Measurements from ENCODE around the gene CYFIP2.

CYFIP2 gene

DNA sequence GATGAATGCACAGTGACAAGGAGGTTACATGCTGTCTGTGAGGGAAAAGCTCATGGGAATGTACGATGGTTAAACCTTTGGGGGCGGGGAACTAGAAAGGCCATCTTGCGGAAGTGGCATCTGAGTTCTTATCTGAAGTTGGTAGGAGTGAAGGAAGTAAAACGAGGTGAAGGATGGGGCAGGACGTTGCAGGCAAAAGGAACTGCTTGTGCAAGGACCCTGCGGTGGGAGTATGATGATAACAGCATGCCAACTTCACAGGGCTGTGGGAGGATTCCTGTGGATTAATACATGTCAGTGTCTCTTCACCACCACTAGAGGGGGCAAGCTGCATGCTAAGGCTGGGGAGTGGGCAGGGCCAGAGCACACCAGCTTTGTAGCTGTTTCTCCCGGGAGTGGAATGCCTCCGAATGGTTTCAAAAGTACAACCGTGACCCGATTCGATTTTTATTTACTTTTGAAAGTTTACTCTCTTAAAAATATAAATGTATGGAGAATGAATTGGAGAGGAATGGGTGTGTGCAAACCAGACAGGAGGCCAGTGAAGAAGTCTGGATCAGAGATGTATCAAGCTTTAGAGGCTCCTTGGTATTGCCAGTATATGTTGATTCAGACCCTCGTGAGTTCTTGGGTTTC, 62.5 kb downstream of the CYFIP2 start (continued):
- no peak for TF ChIP-seq ZNF639 (tag by site-specific recombination; IDR thresholded peaks at IDR 0.05)
- no peak for TF ChIP-seq GLI2 (tag by site-specific recombination; IDR thresholded peaks at IDR 0.05; ENCODE audit: borderline replicate concordance, low read depth)
- TF ChIP-seq PRDM10 (tag by site-specific recombination; IDR thresholded peaks at IDR 0.05): no peak
- no peak for TF ChIP-seq ZNF670 (tag by site-specific recombination; IDR thresholded peaks at IDR 0.05; ENCODE audit: low read depth)
- no peak for TF ChIP-seq MYNN (tag by site-specific recombination; IDR thresholded peaks at IDR 0.05; ENCODE audit: borderline replicate concordance)
- no peak for TF ChIP-seq ZNF391 (tag by site-specific recombination; IDR thresholded peaks at IDR 0.05; ENCODE audit: borderline replicate concordance, low read depth)
- TF ChIP-seq ZEB2 (tag by site-specific recombination; IDR thresholded peaks at IDR 0.05): no peak
- no peak for TF ChIP-seq ZNF600 (tag by site-specific recombination; IDR thresholded peaks at IDR 0.05)
- TF ChIP-seq ZNF398 (tag by site-specific recombination; IDR thresholded peaks at IDR 0.05): no peak
- TF ChIP-seq ZNF623 (tag by site-specific recombination; IDR thresholded peaks at IDR 0.05): peak; percentile 59
- no peak for TF ChIP-seq ZNF610 (tag by site-specific recombination; IDR thresholded peaks at IDR 0.05; ENCODE audit: borderline replicate concordance)
- no peak for TF ChIP-seq SCRT1 (tag by site-specific recombination; IDR thresholded peaks at IDR 0.05; ENCODE audit: borderline replicate concordance)
- TF ChIP-seq, protein P1, sequence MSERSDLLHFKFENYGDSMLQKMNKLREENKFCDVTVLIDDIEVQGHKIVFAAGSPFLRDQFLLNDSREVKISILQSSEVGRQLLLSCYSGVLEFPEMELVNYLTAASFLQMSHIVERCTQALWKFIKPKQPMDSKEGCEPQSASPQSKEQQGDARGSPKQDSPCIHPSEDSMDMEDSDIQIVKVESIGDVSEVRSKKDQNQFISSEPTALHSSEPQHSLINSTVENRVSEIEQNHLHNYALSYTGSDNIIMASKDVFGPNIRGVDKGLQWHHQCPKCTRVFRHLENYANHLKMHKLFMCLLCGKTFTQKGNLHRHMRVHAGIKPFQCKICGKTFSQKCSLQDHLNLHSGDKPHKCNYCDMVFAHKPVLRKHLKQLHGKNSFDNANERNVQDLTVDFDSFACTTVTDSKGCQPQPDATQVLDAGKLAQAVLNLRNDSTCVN (tag by site-specific recombination; optimal IDR thresholded peaks at IDR 0.05): no peak
- no peak for TF ChIP-seq GLIS2 (tag by site-specific recombination; IDR thresholded peaks at IDR 0.05)
- TF ChIP-seq ZNF266 (tag by site-specific recombination; IDR thresholded peaks at IDR 0.05; ENCODE audit: low read depth): no peak
- TF ChIP-seq, protein P2, sequence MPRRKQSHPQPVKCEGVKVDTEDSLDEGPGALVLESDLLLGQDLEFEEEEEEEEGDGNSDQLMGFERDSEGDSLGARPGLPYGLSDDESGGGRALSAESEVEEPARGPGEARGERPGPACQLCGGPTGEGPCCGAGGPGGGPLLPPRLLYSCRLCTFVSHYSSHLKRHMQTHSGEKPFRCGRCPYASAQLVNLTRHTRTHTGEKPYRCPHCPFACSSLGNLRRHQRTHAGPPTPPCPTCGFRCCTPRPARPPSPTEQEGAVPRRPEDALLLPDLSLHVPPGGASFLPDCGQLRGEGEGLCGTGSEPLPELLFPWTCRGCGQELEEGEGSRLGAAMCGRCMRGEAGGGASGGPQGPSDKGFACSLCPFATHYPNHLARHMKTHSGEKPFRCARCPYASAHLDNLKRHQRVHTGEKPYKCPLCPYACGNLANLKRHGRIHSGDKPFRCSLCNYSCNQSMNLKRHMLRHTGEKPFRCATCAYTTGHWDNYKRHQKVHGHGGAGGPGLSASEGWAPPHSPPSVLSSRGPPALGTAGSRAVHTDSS (tag by site-specific recombination; IDR thresholded peaks at IDR 0.05): no peak
- TF ChIP-seq ZNF214 (tag by site-specific recombination; IDR thresholded peaks at IDR 0.05; ENCODE audit: borderline replicate concordance): no peak
- TF ChIP-seq ZNF629 (tag by site-specific recombination; IDR thresholded peaks at IDR 0.05): no peak
- TF ChIP-seq SP7 (tag by site-specific recombination; IDR thresholded peaks at IDR 0.05): 0 out of 2 replicates have a peak, but pooled peaks have one; percentile 24
- TF ChIP-seq ZIC2 (tag by site-specific recombination; IDR thresholded peaks at IDR 0.05): no peak
- no peak for TF ChIP-seq ZNF704 (tag by site-specific recombination; IDR thresholded peaks at IDR 0.05)
- TF ChIP-seq ZNF140 (tag by site-specific recombination; IDR thresholded peaks at IDR 0.05): no peak
- no peak for TF ChIP-seq KLF17 (tag by site-specific recombination; IDR thresholded peaks at IDR 0.05)
- no peak for TF ChIP-seq ZNF211 (tag by site-specific recombination; IDR thresholded peaks at IDR 0.05; ENCODE audit: low read depth)
- no peak for TF ChIP-seq ZNF449 (tag by site-specific recombination; IDR thresholded peaks at IDR 0.05)
- TF ChIP-seq ZNF138 (tag by site-specific recombination; IDR thresholded peaks at IDR 0.05; ENCODE audit: borderline replicate concordance): no peak
